Lower leg skin (tissue), 4 donors: Measurements from ENCODE around the gene SYT17. TPM values are rescaled to one million over a fixed set of nuclear protein-coding genes. Genes with fewer than 3 reads are reported as not detected.

Experiments used
- DNase-seq, 2 donors: peaks; one replicate each; pipeline ENCODE4 v3.0.0-alpha.2; 2019; ENCODE audit warnings: low spot score in 2 of 2
- H3K4me3 ChIP-seq: fragments of 200-600 bp; sonication (generic); 2 replicates; pipeline ENCODE4 v1.5.1; 2017; ENCODE audit warnings: mild to moderate bottlenecking, low read depth; ENCODE audit not compliant: poor library complexity, severe bottlenecking
- CTCF ChIP-seq, 3 donors: fragments of 450-650 bp; IDR thresholded peaks; one replicate each; pipeline ENCODE4 v1.5.1; 2016; ENCODE audit warnings: antibody characterized with exemption in 3 of 3, mild to moderate bottlenecking in 3 of 3, moderate library complexity in 2 of 3
- POLR2A ChIP-seq, 2 donors: fragments of 450-650 bp; IDR thresholded peaks; one replicate each; pipeline ENCODE4 v1.6.1; 2016 to 2017; ENCODE audit warnings: antibody characterized with exemption in 2 of 2, mild to moderate bottlenecking in 1 of 2, moderate library complexity in 1 of 2
- WGBS, 2 donors: methylation state at CpG; one replicate each; pipeline ENCODE4 v1.1.5; 2018; 5-methylcytosine and 5-hydroxymethylcytosine counted together
- intact Hi-C: fragments of 100-400 bp; cut with DNase I; formaldehyde crosslinking; loops from one replicate; pipeline ENCODE4 v1.15.0; 2023; ENCODE audit warnings: low total_unique reads
- total RNA-seq, 4 donors: library from RNA; depleted of rRNA; stranded (reverse); fragments of >200 nt; gene quantifications; one replicate each; pipeline ENCODE4 v1.1.0, GENCODE V29; 2016

Gene SYT17
- total RNA-seq, 4 donors from 2014 or later = 3.7 to 9.0 (median 4.8) TPM

GRCh38 chr16:19240494-19240893, 72.5 kb downstream of the SYT17 start:
- 92 to 97% methylated on average over 4 to 7 of the region's 7 CpGs for WGBS, 2 donors
- H3K4me3 ChIP-seq = no peak overlapping the region
- intact Hi-C loops = no loop called here
- DNase-seq = no peak
- no peak for TF ChIP-seq POLR2A (IDR thresholded peaks at IDR 0.05)
- TF ChIP-seq CTCF (IDR thresholded peaks at IDR 0.05) = no peak

DNA sequence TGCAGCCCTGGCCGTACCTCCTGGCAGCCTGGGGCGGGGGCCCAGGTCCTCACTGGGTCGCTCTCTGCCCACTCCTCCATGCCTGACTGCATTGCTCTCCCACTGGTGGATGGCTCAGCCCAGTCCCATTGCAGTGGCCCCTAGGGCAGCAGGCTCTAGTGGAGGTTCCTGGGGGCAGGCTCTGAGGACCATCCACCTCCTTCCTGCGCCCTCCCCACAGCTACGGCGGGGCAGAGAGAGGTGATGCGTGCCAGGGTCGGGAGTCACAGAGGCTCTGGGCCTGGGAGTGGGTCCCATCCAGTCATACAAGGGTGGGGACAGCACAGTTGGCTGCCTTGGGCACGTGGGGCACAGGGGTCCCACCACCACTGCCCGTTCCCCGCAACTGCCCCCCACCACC, 73.5 kb downstream of the SYT17 start:
- no peak overlapping the region for H3K4me3 ChIP-seq
- WGBS, 2 donors = 85 to 99% methylated on average over 4 to 11 of the region's 11 CpGs
- TF ChIP-seq POLR2A (IDR thresholded peaks at IDR 0.05) (no peak), CTCF (IDR thresholded peaks at IDR 0.05) (no peak)
- intact Hi-C loops = no loop called here
- no peak for DNase-seq

- intact Hi-C loops = no loop called here
- no peak for DNase-seq
- H3K4me3 ChIP-seq = no peak overlapping the region
- no peak for TF ChIP-seq CTCF (IDR thresholded peaks at IDR 0.05)
- TF ChIP-seq POLR2A (IDR thresholded peaks at IDR 0.05) = no peak
- 37 to 41% methylated on average over 1 of the region's 1 CpG for WGBS, 2 donors
Observed at GRCh38 chr16:19242186-19242585, 74.1 kb downstream of the SYT17 start.

DNA sequence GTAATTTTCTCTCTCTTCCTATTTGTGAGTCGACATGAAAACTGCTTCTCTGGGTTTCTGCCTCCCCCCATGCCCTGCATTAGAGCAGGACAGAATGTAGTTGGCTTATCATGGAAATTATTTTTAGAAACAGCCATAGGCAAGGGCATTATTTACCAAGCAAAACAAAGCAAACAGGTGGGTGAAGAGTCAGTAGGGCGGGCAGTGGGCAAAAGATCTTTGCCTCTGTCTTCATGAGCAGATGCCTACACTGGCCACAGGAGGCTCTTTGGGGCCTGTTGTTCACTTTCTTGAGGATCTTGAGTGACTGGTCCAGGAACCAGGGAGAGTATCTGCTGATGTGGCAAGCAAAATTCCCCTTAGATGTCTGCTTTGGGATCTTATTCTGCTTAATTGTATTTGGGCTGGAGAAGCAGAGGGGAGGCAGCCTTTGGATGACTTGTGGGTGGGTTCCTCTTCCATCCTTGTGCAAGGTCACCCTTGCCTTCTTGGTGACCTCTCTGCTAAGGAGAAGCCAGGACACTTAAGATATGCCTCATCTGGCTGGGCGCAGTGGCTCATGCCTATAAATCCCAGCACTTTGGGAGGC, 75.0 kb downstream of the SYT17 start:
- no peak for TF ChIP-seq POLR2A (IDR thresholded peaks at IDR 0.05)
- no peak for TF ChIP-seq CTCF (IDR thresholded peaks at IDR 0.05)
- DNase-seq = no peak
- H3K4me3 ChIP-seq = no peak overlapping the region
- WGBS, 2 donors = 89 to 90% methylated on average over 3 of the region's 3 CpGs
- intact Hi-C loops = no loop called here

DNA sequence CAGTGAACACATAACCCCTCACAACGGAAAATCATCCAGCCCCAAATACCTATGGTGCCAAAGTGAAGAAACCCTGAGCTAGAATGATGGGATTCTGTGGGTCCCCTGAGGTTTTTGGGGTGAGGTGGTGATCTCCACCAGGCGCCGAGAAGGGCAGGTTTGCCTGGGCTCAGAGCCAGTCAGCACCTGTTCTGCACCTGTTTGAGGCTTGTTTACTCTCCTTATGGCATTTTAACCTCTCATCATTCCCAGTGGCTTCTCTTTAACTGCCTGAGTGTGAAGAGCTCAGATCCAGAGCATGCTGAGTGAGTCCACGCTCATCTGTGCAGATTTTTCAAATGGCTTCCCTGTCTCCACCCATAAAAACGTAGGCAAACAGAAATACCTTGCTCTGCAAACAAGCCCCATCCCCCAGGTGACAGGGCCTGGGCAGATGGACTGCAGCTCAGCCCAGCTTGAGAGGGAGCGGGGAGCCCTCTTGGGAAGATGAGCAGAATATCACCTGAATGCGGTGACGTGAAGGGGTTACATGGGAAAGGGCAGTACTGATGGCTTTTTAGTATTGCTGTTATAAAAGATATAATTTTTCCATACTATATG, 77.4 kb downstream of the SYT17 start:
- intact Hi-C loops = no loop called here
- 74 to 79% methylated on average over 8 of the region's 8 CpGs for WGBS, 2 donors
- TF ChIP-seq POLR2A (IDR thresholded peaks at IDR 0.05) (no peak), CTCF (IDR thresholded peaks at IDR 0.05) (no peak)
- DNase-seq = no peak
- H3K4me3 ChIP-seq = no peak overlapping the region

DNA sequence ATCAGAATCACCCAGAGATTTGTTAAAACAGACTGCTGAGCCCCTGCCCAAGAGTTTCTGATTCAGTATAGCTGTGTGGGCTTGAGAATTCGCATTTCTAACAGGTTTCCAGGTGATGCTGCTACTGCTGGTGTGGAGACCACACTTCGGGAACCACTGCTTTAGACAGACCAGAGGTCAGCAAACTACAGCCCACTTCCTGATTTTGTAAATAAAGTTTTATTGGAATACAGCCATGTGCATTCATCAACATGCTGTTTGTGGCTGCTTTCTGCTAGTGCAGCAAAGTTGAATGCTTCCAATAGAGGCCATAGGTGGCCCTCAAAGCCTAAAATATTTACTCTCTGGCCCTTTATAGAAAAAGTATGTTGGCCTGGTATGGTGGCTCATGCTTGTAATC, 84.9 kb downstream of the SYT17 start:
- WGBS, 2 donors = 88 to 91% methylated on average over 2 of the region's 2 CpGs
- no peak for DNase-seq
- TF ChIP-seq CTCF (IDR thresholded peaks at IDR 0.05) = no peak
- intact Hi-C loops = no loop called here
- H3K4me3 ChIP-seq = no peak overlapping the region
